GM18868 (cell line): ENCODE results near the gene TUBA4B.
"Not testable (repeated sequence)": the region's sequence is repeated elsewhere in the genome, so short reads cannot be mapped to it uniquely, and the experiment has no call there.

Experiments
- ATAC-seq: cut with Tn5 transposase; IDR thresholded peaks from one replicate; pipeline ENCODE4 v1.9.1; 2021; ENCODE audit warnings: mild to moderate bottlenecking, moderate library complexity; ENCODE audit not compliant: unreplicated experiment

Gene TUBA4B

DNA sequence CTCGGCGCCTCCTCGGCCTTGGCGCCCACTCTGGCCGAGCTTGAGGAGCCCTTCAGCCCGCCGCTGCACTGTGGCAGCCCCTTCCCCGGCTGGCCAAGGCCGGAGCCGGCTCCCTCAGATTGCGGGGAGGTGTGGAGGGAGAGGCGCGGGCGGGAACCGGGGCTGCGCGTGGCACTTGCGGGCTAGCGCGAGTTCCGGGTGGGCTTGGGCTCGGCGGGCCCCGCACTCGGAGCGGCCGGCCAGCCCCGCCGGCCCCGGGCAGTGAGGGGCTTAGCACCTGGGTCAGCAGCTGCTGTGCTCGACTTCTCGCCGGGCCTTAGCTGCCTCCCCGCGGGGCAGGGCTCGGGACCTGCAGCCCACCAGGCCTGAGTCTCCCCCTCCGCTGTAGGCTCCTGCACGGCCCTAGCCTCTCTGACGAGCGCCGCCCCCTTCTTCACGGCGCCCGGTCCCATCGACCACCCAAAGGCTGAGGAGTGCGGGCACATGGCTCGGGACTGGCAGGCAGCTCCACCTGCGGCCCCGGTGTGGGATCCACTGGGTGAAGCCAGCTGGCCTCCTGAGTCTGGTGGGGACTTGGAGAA, 59.7 kb downstream of the TUBA4B start:
- ATAC-seq: not testable (repeated sequence)

DNA sequence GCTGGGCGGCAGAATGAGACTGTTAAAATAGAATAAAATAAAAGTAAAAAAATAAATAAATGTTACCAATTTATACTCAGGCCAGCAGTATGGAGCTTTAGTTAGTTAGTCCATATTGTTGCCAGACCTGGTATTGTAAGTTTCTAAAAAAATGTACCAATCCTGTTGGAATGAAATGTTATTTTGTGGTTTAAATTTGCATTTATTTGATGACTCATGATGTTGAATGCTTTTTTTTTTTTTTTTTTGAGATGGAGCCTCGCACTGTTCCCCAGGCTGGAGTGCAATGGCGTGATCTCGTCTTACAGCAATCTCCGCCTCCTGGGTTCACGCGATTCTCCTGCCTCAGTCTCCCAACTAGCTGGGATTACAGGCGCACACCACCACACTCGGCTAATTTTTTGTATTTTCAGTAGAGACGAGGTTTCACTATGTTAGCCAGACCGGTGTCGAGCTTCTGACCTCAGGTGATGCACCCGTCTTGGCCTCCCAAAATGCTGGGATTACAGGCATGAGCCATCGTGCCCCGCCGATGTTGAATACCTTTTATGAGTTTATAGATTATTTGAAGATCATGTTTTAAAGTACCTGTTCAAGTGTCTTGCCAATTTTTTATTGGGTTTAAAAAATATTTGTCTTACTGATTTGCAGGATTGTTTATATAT, 61.9 kb downstream of the TUBA4B start:
- no peak for ATAC-seq
